ENCODE data around the gene CAPN9.
"Not testable (repeated sequence)": the region's sequence is repeated elsewhere in the genome, so short reads cannot be mapped to it uniquely, and the experiment has no call there.

CAPN9 gene

DNA sequence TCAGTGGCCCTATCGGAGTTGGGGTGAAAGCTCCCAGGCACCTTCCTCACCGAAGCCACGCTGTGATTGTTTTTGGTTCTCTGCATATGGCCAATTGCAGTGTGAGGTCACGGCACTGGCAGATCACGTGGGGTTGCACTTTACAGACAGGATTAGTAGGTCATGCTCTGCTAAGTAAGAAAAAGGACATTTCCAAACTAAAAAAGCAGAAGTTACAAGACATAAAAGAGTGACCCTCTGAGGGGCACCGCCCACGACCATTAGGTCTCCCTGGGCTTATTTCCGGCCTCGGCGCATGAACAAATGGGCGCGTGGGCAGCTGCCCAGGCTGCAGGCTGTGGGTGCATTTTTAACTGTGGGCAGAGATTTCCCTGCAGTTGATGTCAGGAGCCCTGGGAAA, 2.0 kb downstream of the CAPN9 start:
- DNase-seq, result no peak

DNA sequence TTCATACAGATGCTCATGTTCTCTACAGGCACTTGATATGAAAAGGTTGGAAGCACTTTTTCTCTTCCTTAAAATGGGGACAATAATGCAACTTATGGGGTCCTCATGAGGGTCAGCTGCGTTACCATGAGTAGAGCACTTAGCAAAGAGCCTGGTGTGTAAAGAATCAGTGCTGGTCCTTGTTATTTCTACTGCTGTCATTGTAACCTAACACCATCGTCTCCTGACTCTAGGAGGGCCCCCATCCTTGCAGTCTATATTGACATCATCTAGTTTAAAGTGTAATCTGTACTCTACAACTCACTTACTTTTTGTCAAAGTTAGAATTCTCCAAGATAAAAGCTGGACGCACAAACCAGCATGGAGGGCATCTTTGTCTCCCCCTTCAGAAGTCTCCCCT, 2.4 kb downstream of the CAPN9 start:
- DNase-seq, result no peak

DNA sequence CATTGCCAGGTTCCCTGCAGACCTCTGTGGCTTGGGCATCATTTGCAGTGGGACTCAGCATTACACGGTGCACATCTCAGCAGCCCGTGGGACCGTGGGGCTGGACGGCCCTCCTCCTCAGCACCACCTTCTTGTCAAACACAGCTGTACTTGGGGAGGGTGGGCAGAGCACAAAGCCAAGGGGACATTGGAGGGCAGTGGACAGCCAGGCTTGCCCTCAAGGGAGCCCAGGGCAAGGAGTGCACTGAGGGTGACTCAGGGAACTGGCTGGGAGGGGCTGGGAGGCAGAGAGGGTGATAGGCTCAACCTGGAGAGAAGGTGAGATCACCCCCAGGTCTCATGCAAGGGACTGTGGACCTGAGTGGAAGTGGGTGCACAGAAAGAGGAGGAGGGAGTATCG, 3.4 kb downstream of the CAPN9 start:
- DNase-seq, result no peak

DNA sequence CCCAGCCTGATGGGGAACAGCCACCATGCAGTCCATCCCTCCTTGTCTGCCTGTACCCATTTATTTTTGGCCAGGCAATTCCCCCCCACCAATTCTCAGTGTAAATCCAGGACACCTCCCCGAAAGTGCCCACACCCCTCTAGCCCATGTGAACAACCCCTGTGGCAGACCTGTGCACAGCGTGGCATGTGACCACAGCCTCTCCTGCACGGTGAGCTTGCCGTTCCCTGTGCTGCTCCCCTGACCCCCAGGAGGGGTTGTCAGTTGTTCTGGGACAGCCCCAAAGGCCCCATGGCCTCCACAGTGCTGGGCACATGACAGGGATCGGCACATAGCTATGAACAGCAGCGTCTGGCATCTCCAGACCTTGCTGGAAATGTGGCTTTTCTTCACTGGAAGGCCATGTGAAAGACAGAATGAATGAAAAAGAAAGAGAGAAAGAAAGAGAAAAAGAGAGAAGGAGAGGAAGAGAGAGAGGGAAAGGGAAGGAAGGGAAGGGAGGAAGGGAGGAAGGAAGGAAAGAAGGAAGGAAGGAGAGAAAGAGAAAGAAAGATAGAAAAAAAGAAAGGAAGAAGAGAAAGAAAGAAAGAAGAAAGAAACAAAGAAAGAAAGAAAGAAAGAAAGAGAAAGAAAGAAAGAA, 3.9 kb downstream of the CAPN9 start:
- DNase-seq, result no peak

- peak; percentile 68 for DNase-seq
Observed at GRCh38 chr1:230752407-230752806, 5.2 kb downstream of the CAPN9 start.

GRCh38 chr1:230753191-230753585, 6.0 kb downstream of the CAPN9 start:
- DNase-seq, result no peak

DNA sequence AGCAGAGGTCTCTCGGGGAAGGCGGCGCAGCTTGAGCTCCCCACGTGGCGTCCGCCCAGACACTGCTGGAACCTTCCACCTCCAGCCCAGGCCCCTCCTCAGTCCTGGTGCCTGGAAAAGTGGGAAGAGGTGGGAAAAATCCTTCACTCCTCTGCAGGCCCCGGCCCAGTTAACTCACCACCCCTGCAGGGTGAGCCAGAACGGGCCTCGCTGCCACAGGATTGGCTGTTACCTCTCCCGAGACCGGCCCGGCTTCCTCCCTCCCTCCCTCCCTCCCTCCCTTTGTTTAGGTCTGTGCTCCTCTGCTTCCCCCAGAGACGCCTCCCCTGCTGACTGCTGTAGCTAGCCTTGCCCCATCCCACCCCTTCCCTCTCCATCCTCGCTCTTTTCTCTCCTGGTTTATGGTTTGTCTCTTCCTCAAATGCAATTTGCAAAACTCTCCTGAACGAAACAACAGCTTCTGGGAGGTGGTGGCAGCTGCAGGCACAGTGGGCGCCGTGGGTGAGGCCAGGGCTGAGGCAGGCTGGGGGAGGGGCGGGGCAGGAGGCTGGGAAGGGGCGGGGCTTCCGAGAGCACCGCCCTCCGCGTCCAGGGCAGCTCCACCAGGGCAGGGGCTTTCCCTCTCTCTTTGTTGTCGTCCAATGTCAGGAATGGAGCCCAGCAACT, 6.5 kb downstream of the CAPN9 start:
- DNase-seq, result peak; percentile 77

DNA sequence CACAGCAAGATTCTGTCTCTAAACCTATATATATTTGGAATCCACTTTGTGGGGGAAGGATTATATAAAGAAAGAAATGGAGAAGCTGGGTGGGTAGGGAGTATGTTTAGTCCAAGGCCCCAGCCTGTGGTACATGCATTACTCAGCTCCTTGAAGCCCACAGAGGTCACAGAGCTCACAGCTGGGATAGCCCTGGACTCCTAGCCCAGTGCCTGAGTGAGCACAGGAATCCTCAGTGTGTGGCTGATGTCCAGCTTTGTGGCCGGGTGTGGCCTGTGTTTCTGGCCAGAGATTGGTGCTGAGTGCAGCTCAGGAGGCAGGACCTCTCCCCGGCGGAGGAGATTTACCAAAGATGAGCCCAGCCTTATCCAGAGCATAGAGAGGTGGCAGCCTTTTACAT, 7.6 kb downstream of the CAPN9 start:
- DNase-seq, result no peak

GRCh38 chr1:230757856-230758708, 10.9 kb downstream of the CAPN9 start:
- DNase-seq, result no peak

DNA sequence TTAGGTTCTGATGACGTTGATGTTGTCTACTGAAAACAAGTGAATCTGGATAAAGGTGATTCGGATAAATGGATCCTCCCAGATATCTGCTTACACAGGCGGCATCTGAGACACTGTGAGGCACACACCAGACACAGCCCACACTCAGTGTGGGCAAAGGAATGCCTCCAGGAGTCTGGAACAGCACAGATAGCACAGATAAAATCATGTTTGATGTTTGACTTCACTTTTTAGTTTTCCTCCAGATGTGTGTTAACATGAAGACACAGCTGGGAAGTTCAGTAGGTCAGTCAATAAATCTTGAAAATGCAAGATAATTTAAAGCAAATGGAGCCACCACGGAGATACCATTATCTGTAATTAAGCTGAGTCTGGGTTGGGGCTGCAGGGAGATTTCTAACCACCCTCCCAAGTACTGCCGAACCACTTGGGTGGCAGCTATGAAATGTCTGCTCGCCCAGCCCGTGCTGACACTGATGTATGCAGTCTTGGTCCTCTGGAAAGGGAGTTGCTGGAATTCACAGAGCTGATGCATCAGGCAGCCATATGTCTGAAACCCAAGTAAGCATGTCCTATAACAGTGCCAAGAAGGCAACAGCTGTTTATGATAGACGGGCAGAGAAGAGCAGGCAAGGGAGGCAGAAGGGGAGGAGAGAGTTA, 11.7 kb downstream of the CAPN9 start:
- DNase-seq, result peak; percentile 58

DNA sequence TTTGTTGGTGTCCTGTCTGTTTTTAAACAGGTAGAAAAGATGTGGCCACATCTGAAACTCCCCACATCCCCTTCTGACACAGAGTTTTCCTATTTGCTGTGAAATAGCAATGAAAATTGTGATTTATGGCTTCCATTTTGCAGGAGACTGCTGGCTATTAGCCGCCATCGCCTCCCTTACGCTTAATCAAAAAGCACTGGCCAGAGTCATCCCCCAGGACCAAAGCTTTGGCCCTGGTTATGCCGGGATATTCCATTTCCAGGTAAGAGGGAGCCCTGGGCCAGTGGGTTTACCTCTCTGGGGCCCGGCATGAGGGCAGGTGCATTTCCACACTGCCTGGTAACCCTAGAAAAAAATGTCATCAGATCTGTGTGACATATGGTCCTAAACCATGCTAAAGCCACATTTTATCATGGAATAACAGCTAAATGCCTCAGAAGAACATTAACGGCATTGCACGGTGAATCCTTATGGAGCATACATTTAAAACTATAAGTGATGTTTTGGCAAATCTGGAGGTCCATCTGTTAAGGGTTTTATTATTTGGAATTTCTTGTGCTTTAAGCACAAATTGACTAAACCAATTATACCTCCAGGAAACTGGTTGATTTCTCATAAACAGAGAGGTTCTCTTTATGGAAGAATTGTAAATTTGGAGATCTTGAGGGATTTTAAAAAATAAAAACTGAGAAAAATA, 12.3 kb downstream of the CAPN9 start:
- no peak for DNase-seq

DNA sequence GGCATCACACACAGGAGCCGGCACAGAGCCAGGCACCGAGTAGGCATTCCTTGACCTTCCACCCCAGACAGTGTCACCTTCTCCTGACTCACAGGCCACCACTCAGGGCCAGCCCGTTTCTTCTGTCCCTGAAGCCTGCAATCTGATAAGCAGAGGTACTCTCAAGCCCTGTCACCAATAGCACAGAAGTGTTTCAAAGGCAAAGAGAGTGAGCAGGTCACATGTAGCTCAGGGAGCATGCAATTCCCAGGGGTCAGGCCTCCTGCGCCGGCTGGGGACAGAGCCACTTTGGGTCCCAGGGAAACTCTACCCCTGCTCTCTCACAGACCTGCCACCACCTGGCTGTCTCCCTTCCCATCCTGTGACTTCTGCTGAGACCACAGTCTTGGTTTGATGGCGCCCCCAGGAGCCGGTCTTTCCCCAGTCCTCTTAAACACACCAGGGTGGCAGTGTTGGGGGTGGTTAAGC, 13.2 kb downstream of the CAPN9 start:
- DNase-seq, result no peak

DNA sequence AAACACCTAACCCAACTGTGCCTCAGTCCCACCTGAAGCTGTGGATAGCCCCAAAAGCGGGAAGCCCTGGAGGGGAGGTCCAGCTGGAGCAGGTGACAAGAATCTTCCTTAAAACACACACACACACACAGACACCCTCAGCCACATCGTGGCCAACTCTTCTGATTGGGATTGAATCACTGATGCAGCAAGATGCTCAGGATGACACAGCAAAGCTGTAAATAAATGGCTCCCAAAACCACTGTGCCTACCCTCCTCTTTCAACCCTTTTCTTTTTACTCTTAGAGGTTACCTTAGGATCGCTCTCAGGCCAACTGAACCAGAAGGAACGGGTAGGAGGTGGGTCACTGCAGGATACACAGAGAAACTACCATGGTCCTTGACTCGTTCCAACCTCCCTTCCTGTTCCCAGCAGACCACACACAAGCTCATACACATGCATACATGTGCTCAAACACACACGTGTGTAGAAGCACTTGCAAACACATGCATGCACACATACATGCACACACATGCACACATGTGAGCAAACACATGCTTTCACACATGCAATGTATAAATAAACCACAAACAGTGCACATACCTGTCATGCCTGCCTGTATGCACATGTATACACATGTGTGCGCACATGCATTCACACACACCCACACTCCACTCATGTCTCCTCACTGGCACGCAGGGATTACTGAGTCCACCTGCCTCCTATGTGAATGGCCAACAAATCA, 14.4 kb downstream of the CAPN9 start:
- no peak for DNase-seq

- no peak for DNase-seq
Observed at GRCh38 chr1:230763927-230764591, 16.9 kb downstream of the CAPN9 start.

DNA sequence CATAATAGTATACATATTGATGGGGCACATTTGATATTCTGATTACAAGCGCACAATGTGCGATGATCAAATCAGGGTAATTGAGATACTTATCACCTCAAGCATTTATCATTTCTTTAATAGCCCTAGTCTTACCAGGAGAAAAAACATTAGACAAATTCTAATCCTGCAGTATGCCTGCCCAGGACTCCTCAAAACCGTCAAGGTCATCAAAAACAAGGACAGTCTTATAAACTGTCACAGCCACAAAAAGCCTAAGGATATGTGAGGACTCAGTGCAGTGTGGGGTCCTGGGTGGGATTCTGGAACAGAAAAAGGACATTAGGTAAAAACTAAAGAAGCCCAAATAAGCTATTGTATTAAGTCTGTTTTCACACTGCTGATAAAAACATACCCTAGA, 19.1 kb downstream of the CAPN9 start:
- no peak for DNase-seq

DNA sequence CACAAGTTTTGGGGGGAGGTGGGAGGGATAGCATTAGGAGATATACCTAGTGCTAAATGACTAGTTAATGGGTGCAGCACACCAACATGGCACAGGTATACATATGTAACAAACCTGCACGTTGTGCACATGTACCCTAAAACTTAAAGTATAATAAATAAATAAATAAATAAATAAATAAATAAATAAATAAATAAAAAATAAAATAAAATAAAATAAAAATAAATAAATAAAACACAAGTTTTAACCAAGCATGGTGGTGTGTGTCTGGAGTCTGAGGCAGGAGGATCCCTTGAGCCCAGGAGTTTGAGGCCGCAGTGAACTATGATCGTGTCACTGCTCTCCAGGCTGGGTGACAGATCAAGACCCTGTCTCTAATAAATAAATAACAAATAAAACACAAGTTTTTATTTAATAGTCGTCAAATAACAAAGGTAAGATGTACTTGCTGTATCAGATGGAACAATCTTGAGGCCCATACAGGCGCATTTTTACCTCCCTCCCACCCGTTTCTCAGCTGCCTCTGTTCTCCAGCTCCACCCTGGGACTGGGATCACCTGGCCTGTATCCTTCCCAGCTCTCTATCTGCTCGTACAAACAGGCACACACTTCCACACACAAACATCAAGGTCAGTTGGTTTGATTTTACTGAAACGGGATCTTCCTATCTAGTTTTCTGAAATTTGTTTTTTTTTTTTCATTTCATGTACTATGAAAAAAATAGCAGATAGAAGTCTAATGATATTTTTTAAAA, 20.8 kb downstream of the CAPN9 start:
- DNase-seq, result not testable (repeated sequence)

GRCh38 chr1:230768903-230769570, 21.8 kb downstream of the CAPN9 start:
- DNase-seq, result no peak

GRCh38 chr1:230770317-230770716, 23.1 kb downstream of the CAPN9 start:
- DNase-seq, result no peak

GRCh38 chr1:230771773-230772354, 24.7 kb downstream of the CAPN9 start:
- no peak for DNase-seq
